Dermis microvascular lymphatic vessel endothelial cell (primary cell): ENCODE data around the gene PLSCR2. TPM values are rescaled to one million over a fixed set of nuclear protein-coding genes. Genes with fewer than 3 reads are reported as not detected.
"Not testable (repeated sequence)": the region's sequence is repeated elsewhere in the genome, so short reads cannot be mapped to it uniquely, and the experiment has no call there.

Experiments
- DNase-seq, 2 donors: peaks; one replicate each; pipeline versions ENCODE4 v3.0.0 to v3.0.0-alpha.2; 2010; ENCODE audit warnings: low read depth in 2 of 2
- total RNA-seq: library from RNA; depleted of rRNA; stranded (reverse); fragments of >200 nt; gene quantifications from 2 replicates; pipeline ENCODE4 v1.2.1, GENCODE V29; 2014

PLSCR2 gene
- total RNA-seq, 1 donor from 2014 or later, result not detected

GRCh38 chr3:146491303-146491702, 21.9 kb upstream of the PLSCR2 start:
- no peak for DNase-seq

DNA sequence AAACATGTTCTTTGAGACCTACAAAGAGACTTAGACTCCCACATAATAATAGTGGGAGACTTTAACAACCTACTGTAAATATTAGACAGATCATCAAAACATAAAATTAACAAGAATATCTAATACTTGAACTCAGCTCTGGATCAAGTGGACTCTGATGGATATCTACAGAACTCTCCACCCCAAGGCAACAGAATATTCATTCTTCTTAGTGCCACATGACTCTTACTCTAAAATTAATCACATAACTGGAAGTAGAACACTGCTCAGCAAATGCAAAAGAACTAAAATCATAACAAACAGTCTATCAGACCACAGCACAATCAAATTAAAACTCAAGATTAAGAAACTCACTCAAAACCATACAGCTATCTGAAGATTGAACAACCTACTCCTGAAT, 15.9 kb upstream of the PLSCR2 start:
- no peak for DNase-seq

- DNase-seq, result no peak
Observed at GRCh38 chr3:146476094-146476740, 6.9 kb upstream of the PLSCR2 start.

DNA sequence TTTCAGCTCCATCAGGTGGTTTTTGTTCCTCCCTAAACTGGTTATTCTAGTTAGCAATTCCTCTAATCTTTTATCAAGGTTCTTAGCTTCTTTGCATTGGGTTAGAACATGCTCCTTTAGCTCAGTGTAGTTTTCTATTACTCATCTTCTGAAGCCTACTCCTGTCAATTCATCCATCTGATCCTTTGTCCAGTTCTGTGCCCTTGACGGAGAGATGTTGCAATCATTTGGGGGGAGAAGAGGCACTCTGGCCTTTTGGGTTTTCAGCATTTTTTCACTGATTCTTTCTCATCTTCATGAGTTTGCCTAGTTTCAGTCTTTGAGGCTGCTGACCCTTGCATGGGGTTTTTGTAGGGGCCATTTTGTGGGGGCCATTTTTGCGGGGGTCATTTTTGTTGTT, 5.6 kb upstream of the PLSCR2 start:
- DNase-seq, result not testable (repeated sequence)

DNA sequence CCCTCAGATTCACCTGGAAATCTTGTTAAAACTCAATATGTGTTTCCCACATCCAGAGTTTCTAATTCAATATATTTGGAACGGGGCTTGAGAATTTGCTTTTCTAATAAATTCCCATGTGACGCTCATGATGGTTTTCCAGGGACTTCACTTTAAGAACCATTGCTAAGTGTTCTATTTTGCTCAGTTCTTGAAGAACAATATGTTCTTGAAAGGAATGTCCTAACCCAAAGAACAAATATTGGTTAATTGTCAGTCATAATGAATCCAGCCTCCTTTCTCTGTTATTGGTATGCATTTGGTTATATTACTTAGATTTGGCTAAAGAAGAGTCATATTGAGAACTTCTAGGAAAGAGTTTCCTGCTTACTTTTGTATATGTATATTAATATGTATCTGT, 4.4 kb upstream of the PLSCR2 start:
- no peak for DNase-seq

DNA sequence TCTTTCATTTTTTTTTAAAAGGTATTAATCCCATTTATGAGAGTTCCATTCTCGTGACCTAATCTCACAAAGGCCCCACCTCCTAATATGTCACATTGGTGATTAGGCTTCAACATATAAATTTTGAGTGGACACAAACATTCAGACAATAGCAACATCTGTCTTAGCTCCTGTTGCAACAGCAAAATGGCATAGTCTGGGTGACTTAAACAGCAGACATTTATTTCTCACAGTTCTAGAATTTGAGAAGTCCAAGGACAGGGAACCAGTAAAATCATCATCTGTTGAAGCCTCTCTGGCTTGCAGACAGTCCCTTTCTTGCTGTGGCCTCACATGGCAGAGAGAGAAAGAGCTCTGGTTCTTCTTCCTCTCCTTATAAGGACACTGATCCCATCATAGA, 3.2 kb upstream of the PLSCR2 start:
- no peak for DNase-seq

GRCh38 chr3:146471012-146471411, 1.7 kb upstream of the PLSCR2 start:
- no peak for DNase-seq

GRCh38 chr3:146470425-146470990, 1.1 kb upstream of the PLSCR2 start:
- no peak for DNase-seq

- DNase-seq, result no peak
Observed at GRCh38 chr3:146468671-146469149, 651 bp downstream of the PLSCR2 start.

DNA sequence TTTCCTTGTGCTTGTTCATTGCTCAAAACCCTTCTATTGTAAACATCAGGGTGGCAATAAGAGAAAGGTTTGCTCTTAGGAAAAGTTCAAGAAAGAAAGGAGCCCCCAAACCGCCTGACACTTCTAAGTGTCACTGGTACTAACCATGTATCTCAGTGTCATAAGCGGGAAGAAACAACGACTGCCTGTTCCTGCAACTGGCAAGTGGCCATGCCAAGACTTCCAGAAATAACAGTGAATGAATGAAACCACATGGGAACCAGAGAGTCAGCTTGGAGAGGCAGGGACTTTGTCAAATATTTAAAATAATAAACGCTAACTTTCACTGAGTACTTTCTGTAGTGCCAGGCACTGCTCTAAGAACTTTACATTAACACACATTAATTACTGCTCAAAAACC, 1.1 kb downstream of the PLSCR2 start:
- no peak for DNase-seq

DNA sequence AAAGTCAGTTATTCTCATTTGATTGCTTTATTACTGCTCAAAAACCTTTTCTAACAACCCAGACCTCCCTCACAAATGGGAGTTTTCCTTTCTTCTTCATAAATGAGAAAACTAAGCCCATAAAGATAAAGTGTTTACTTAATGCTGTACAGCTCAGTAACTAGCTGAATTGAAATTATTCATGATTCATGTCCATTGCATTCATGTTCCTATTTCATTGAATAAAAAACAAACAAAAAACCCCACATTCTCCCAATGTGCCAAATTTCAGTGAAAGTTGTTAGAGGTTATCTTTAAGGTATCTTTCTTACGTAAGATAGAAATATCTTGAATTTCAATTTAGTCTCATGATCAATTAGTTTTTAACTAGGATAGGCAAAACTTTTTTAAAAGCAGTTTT, 2.8 kb downstream of the PLSCR2 start:
- no peak for DNase-seq

DNA sequence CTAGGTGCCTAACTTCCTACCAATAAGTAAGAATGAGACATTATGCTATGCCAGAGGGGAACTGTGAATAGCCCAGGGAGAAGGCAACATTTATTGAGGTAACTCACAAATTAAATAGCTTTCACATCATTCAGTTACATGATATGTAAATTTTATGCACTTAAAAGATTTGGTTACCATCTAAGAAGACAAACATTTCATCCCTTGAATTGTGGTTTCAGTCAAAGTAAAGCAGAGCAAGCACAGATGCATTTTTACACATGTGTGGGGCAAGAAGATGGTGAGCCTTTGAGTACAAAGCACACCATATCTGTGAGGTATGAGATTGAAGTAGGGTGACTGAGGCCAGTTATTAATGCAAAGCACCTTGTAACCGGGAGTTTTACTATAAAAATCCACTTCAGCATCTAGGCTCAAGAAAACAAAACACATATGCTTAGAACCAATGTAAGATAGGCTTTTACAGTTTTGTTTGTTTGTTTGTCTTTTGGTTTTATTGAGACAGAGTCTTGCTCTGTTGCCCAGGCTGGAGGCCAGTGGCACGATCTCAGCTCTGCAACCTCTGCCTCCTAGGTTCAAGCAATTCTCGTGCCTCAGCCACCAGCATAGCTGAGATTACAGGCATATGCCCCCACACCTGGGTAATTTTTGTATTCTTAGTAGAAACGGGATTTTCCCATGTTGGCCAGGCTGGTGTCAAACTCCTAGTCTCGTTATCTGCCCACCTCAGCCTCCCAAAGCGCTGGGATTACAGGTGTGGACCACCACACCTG, 3.5 kb downstream of the PLSCR2 start:
- DNase-seq, result no peak

- no peak for DNase-seq
Observed at GRCh38 chr3:146464783-146465182, 4.6 kb downstream of the PLSCR2 start.

- no peak for DNase-seq
Observed at GRCh38 chr3:146464005-146464595, 5.3 kb downstream of the PLSCR2 start.

GRCh38 chr3:146454796-146455195, 14.6 kb downstream of the PLSCR2 start:
- no peak for DNase-seq

GRCh38 chr3:146449613-146450012, 19.7 kb downstream of the PLSCR2 start:
- no peak for DNase-seq

DNA sequence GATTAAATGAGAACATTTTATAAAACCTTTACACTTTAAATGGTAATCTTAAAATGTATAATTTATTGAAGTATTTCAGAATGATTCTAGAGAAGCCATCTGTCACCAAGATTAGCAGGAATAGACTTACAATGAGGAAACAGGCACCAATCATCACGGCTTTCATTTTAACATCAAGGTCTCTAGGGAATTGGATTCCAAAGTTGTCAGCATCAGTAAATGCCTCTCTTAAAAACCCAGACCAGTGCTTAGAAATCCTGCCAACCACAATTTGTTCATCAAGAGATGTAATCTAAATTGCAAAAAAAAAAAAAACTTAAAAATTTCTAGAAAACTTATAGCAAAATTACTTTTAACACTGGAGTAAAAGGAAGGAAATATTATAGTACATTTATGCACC, 20.3 kb downstream of the PLSCR2 start:
- no peak for DNase-seq

DNA sequence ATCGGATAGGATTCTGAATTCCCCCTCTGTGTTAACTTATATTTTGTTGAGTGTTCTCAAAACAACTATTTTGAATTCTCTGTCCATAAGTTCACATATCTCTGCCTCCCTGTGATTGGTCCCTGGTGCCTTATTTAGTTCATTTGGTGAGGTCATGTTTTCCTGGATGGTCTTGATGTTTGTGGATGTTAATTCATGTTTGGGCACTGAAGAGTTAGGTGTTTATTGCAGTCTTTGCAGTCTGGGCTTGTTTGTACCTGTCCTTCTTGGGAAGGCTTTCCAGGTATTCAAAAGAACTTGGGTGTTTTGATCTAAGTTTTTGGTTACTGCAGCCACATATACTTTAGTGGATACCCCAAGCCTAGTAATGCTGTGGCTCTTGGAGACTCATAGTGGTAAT, 23.3 kb downstream of the PLSCR2 start:
- DNase-seq, result no peak

GRCh38 chr3:146440310-146440709, 29.1 kb downstream of the PLSCR2 start:
- DNase-seq, result not testable (repeated sequence)

DNA sequence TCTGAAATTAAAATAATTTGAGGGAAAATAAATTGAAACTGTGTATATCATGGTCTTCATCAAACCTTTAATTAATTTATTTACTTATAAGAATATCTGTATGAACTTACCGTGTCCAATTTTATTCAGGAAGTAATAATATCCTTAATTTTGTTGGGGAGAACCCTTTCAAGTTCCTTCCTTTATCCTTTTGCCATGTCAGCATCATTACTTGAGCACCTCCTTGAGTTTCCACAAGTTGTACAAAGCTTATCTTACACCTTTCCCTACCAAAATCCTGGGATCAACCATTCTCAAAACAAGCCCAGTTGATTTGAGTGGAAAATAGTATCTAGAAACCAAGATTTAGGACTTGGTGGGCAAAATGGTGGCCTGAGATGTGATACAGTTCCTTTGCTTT, 37.3 kb downstream of the PLSCR2 start:
- DNase-seq, result no peak

GRCh38 chr3:146431240-146431639, 38.1 kb downstream of the PLSCR2 start:
- no peak for DNase-seq

DNA sequence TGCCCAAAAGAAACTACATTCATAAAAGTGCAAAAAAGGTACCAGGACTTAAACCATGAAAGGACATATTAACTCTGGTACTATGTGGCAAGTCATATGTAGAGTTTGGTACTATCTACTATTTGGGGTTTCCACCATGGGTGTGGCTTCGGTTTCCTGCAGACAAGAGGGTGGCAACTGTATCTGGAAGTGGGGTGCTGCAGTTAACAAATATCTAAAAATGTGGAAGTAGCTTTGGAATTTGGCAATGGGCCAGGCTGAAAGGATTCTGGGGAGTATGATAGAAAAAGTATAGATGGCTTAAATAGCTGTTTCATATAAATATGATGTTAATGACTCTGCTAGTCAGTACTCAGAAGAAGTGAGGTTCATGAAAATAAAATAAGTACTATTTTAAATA, 44.0 kb downstream of the PLSCR2 start:
- no peak for DNase-seq
